IPS DF 4.7 (cell line): ENCODE data around the gene SPRY4.
"Not testable (repeated sequence)": the region's sequence is repeated elsewhere in the genome, so short reads cannot be mapped to it uniquely, and the experiment has no call there.

Source experiments
- DNase-seq: peaks from one replicate; pipeline ENCODE4 v3.0.0-alpha.2; 2013; ENCODE audit warnings: low spot score; ENCODE audit errors: extremely low read depth

Gene SPRY4

GRCh38 chr5:142295084-142295758 is 29.6 kb downstream of the SPRY4 start:
- DNase-seq = no peak

DNA sequence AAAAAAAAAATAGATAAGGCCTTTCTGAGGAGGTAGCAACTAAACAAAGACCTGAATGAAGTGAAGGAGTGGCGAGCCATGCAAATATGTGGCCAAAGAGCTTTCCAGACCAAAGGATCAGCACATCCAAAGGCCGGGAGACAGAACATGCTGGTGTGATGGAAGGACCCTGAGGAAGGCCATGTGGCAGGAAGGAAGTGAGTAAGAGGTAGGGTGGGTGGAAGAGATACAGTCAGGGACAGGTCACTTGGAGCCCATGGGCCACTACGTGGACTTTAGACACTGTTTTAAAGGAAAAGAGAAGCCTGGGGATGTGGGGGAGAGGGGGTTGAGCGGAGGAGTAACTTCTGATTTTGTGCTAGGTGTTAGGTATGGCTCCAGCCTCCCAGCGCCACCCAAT is 31.3 kb downstream of the SPRY4 start:
- DNase-seq = no peak

DNA sequence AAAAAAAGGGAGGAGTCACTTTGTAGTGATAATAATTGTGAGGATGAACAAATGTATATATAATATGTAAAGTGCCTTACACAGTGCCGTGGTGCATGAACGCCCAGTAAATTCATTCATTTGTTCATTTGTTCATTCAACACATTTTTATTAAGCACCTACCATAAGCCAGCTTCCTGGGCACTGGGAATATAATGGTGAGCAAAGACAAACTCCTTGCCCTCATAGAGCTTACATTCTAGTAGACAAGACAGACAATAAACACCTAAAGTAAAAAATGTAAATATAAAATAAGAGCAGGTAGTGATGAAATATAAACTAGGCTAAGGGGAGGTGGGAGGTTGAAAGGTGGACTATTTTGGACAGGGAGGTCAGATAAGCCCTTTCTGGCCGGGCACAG is 32.0 kb downstream of the SPRY4 start:
- DNase-seq = no peak

DNA sequence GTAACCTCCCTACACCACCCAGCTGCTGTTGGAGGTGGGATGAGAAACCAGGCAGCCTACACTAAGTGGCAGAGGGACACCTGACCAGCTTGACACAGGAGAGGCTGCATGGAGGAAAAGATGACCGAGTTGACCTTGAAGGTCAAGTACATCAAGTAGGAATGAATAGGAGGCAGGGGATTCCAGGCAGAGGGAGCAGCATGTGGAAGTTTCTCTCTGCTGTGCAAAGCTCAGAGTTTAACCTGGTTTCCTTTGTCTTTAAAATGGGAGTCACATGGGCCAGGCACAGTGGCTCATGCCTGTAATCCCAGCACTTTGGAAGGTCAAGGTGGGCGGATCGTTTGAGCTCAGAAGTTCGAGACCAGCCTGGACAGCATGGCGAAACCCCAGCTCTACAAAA is 32.6 kb downstream of the SPRY4 start:
- no peak for DNase-seq

DNA sequence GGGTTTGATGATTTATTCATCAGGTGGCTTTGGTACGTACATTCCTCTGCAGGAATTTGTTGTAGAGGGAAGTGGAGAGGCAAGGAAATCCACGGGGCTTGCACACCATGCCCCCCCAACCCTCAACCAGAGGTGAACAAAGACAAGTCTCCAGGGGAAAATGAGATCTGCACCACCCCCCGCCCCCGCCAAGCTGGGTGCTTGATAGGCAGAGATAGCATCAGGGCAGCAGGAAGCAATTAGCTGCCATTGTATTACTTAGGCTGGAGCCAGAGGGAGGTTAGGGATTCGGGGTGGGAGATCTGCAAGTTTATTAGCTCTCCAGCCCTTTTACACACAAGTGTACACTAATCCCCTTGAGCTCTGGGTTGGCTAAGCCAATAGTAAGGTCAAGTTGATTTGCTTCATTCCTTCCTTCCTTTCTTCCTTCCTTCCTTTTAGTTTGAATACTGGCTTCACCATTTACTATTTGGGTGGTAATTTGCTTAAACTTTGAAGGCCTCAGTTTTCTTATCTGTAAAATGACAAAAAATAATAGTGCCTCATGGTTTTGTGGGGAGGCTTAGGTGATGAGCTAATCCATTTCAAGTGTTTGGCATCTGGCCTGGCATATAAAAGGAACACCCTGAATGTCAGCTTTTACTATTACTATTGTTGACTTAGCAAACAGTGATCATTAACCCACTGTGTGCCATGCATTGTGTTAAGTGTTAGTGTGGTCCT is 34.1 kb downstream of the SPRY4 start:
- DNase-seq = no peak

DNA sequence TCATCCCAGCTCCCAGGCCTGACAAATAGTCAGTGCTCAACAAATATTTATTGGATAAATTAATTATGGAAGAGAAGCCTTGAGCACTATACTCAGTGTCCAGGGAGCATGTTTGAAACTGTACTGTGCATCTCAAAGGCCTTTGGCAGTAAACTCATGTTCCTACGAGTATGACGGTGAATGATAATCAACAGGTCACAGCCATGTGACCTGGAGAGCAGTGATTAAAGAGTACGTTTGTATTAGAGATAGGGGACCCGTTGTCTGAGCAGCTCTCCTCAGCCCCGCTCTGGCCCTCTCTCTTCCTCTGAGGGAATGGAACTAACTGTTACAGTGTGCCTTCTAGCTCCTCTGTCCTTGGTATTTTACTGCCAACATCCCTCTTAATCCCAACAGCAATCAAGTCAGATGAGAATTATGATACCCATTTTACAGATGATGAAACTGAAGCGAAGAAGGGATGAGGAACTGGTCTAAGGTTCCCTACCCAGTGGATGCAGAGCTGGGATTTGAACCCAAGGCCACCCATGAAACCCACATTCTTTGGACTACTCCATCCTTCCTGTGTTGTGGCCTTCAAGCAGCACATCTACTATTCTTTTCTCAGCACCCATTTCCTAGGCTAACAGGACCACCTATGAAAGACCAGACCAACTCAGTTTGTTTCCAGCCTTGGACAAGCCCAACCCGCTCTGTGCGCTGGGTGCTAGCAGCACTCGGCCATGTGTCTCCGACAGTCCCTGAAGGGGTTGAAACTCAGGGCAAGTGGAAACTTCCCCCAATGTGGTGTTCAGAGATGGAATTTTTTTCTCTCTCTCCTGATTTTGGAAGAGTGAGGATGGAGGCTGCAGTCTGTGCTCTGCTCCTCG is 34.9 kb downstream of the SPRY4 start:
- DNase-seq = no peak

- no peak for DNase-seq
These were observed 36.9 kb downstream of the SPRY4 start for GRCh38 chr5:142287973-142288313.

- no peak for DNase-seq
These were observed 37.5 kb downstream of the SPRY4 start for GRCh38 chr5:142287096-142287972.

DNA sequence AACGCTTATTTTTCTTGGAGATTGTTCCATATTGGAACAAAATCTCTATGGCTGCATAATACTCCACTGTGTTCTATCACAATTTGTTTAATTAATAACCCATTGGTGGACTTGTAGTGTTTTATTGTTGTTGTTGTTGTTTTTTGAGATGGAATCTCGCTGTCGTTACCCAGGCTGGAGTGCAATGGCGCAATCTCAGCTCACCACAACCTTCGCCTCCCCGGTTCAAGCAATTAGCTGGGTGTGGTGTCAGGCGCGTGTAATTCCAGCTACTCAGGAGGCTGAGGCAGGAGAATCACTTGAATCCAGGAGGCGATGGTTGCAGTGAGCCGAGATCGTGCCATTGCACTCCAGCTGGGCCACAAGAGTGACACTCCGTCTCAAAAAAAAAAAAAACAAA is 38.7 kb downstream of the SPRY4 start:
- no peak for DNase-seq

DNA sequence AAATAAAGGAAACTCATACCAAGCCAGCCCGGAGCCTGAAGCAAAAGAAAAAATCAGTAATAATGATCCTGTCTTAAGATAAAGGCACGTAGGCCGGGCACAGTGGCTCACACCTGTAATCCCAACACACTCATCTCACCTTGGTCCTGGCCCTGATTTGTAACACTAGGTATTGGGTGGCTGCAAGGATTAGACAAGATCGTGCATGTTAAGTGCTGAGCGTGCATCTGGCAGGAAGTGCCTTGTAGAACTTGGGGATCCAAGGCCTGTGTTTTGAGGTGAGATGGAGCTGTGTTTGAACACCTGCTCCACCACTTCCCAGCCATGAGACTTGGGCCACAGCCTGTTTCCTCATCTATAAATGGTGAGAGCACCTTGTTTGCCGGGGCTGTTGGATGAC is 41.5 kb downstream of the SPRY4 start:
- DNase-seq = no peak

GRCh38 chr5:142281966-142282365 is 42.9 kb downstream of the SPRY4 start:
- DNase-seq = no peak

- no peak for DNase-seq
These were observed 43.8 kb downstream of the SPRY4 start for GRCh38 chr5:142281008-142281367.

GRCh38 chr5:142280066-142281007 is 44.5 kb downstream of the SPRY4 start:
- peak; percentile 46 for DNase-seq

DNA sequence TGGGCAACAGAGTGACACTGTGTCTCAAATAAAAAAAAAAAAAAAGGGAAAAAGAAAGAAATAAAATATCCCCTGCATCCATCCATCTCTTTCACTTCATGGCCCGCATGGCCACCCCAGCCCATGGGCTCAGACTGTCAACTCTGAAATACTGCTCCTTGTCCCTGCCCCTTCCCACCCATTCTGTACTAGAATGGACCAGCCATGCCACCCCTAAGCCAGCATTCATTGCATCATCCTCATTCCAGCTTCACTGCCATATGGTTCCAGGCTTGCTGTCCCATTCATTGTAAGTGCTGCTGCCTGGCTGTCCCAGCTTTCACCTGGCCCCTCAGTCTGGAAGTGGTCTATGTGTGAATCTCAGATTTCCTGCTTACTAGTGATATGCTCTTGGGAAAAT is 46.2 kb downstream of the SPRY4 start:
- DNase-seq = no peak

- DNase-seq = no peak
These were observed 47.0 kb downstream of the SPRY4 start for GRCh38 chr5:142277796-142278195.

GRCh38 chr5:142276517-142276916 is 48.3 kb downstream of the SPRY4 start:
- no peak for DNase-seq

DNA sequence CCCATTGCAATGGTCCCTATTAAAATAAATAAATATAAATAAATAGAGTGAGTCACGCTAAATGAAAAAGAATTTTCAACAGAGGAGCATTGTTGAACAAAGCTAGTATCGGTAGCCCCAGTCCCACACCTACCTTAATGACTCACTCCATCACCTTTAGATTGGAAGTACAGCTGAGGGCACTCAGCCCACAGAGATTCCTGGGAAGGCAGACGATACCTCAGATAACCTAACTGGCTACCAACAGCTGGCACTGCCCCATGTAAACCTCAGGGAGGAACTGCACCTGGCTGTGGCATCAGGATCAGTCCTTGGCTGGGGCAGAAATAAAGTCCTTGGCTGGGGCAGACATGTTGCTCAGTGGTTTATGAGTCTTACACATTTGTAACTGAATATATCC is 49.3 kb downstream of the SPRY4 start:
- no peak for DNase-seq

- not testable (repeated sequence) for DNase-seq
These were observed 52.2 kb downstream of the SPRY4 start for GRCh38 chr5:142272596-142272995.

DNA sequence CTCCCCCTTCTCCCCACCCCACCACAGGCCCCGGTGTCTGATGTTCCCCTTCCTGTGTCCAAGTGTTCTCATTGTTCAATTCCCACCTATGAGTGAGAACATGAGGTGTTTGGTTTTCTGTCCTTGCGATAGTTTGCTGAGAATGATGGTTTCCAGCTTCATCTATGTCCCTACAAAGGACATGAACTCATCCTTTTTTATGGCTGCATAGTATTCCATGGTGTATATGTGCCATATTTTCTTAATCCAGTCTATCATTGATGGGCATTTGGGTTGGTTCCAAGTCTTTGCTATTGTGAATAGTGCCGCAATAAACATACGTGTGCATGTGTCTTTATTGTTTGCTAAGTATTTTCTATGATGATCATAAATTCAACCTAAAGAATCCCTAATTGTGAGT is 60.7 kb downstream of the SPRY4 start:
- DNase-seq = not testable (repeated sequence)

DNA sequence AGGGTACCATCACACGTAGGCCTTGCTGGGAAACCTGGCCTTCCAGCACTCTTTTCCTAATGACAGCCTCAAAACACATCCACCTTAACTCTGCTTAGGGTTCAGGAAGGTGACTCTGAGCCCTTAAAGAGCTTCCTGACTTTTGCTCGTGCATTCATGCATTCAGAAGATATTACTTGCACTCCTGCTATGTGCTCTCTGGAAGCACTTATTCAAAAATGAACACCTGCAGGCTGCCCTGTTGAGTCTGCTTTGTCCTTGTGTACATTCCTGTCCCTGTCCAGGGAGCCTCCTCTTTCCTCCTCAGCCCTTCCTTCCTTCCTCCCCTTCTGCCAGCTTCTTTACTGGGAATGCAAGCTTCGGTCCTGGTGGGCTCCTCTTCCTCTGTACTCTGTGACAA is 61.5 kb downstream of the SPRY4 start:
- no peak for DNase-seq
